Caco-2 (cell line): ENCODE results near the gene TRDN. TPM values are rescaled to one million over a fixed set of nuclear protein-coding genes. Genes with fewer than 3 reads are reported as not detected.

Experiments
- BruUV-seq: library from RNA; stranded (reverse); fragments of 400-500 nt; replicated peaks from 2 replicates; lab custom pipeline; 2021; lab: Mats Ljungman, UMichigan
- CTCF ChIA-PET: fragments of 300-600 bp; sonication (Branson Sonifier 250); formaldehyde crosslinking; loops from one replicate; lab custom pipeline; 2022; ENCODE audit warnings: antibody characterized with exemption; lab: Charles Lee
- POLR2A ChIA-PET: fragments of 300-600 bp; sonication (Branson Sonifier 250); formaldehyde crosslinking; loops from one replicate; lab custom pipeline; 2022; ENCODE audit warnings: antibody characterized with exemption; lab: Charles Lee
- DNase-seq, 2 experiments: peaks; one replicate each; pipeline versions ENCODE4 v3.0.0 to v3.0.0-alpha.2; 2020 to 2022
- H3K27me3 ChIP-seq: replicated peaks from 2 replicates; pipeline ENCODE4 v1.6.0; 2011; ENCODE audit warnings: low read length; ENCODE audit not compliant: control insufficient read depth, insufficient read depth
- H3K36me3 ChIP-seq: 2 replicates; pipeline ENCODE4 v1.5.1; 2011; ENCODE audit warnings: low read length; ENCODE audit not compliant: control insufficient read depth, insufficient read depth
- H3K4me1 ChIP-seq: fragments of 250-450 bp; sonication (Bioruptor Pico); 2 replicates; pipeline ENCODE4 v1.5.1; 2020; ENCODE audit warnings: mild to moderate bottlenecking
- H3K4me3 ChIP-seq: 2 replicates; pipeline ENCODE4 v1.5.1; 2011; ENCODE audit warnings: low read depth, mild to moderate bottlenecking, control low read depth, low read length
- H3K9me3 ChIP-seq: fragments of 250-450 bp; sonication (Bioruptor Pico); 2 replicates; pipeline ENCODE4 v1.5.1; 2020; ENCODE audit warnings: mild to moderate bottlenecking, moderate library complexity
- H3K27ac Mint-ChIP-seq: one replicate; pipeline ENCODE4 v1.8.0; 2022; ENCODE audit warnings: mixed read lengths; ENCODE audit not compliant: unreplicated experiment
- H3K27me3 Mint-ChIP-seq: one replicate; pipeline ENCODE4 v1.8.0; 2022; ENCODE audit warnings: mixed read lengths; ENCODE audit not compliant: insufficient read depth, unreplicated experiment
- H3K36me3 Mint-ChIP-seq: one replicate; pipeline ENCODE4 v1.8.0; 2022; ENCODE audit warnings: mild to moderate bottlenecking, mixed read lengths; ENCODE audit not compliant: insufficient read depth, unreplicated experiment
- H3K4me1 Mint-ChIP-seq: one replicate; pipeline ENCODE4 v1.8.0; 2022; ENCODE audit warnings: low read depth, mixed read lengths; ENCODE audit not compliant: unreplicated experiment
- H3K4me3 Mint-ChIP-seq: one replicate; pipeline ENCODE4 v1.8.0; 2022; ENCODE audit warnings: mild to moderate bottlenecking, moderate library complexity, mixed read lengths; ENCODE audit not compliant: unreplicated experiment
- H3K9me3 Mint-ChIP-seq: one replicate; pipeline ENCODE4 v1.8.0; 2022; ENCODE audit warnings: mixed read lengths; ENCODE audit not compliant: unreplicated experiment
- CTCF ChIP-seq, 2 experiments: fragments of 200-600 bp in 1 of 2; IDR thresholded peaks; 1 replicate in 1 of 2; 2 replicates in 1 of 2; pipeline versions ENCODE4 v1.5.1 to v1.8.0; 2011 to 2022; ENCODE audit warnings: antibody characterized with exemption in 1 of 2, control low read depth in 1 of 2, inconsistent platforms in 1 of 2, low read depth in 1 of 2, low read length in 1 of 2, mild to moderate bottlenecking in 1 of 2, moderate library complexity in 1 of 2; ENCODE audit not compliant: insufficient read depth in 1 of 2, severe bottlenecking in 1 of 2, unreplicated experiment in 1 of 2
- intact Hi-C: fragments of 100-400 bp; cut with micrococcal nuclease; formaldehyde crosslinking; loops from one replicate; pipeline ENCODE4 v1.10.0; 2022; ENCODE audit not compliant: unreplicated experiment
- total RNA-seq: library from RNA; stranded (reverse); gene quantifications from 2 replicates; pipeline ENCODE4 v1.2.3, GENCODE V29; 2022

Gene TRDN
- total RNA-seq, 1 experiment from 2014 or later: not detected

- Histone ChIP-seq H3K4me1 (no peaks in the 10 kb centered on the region), H3K4me3 (no peak overlapping the region), H3K36me3 (no peaks in the 10 kb centered on the region), H3K27me3 (no peaks in the 10 kb centered on the region), H3K9me3 (no peaks in the 10 kb centered on the region)
- Mint-ChIP-seq H3K4me1 (no peaks in the 10 kb centered on the region), H3K36me3 (no peaks in the 10 kb centered on the region), H3K4me3 (no peak overlapping the region), H3K9me3 (no peaks in the 10 kb centered on the region), H3K27me3 (peaks cover 3% of the 10 kb centered on the region), H3K27ac (no peak overlapping the region)
- no TSS peak for BruUV-seq
- ChIA-PET CTCF (no interaction called here), POLR2A (no interaction called here)
- no peak for TF ChIP-seq CTCF (IDR thresholded peaks at IDR 0.05; ENCODE audit: insufficient read depth in 1 of 2, low read depth in 1 of 2, low read length in 1 of 2, severe bottlenecking in 1 of 2, unreplicated experiment in 1 of 2)
- intact Hi-C loops: no loop called here
- DNase-seq: no peak
Measured at GRCh38 chr6:123189816-123190215, 446.9 kb downstream of the TRDN start.

GRCh38 chr6:123182998-123183397, 453.8 kb downstream of the TRDN start:
- Mint-ChIP-seq H3K27me3 (no peaks in the 10 kb centered on the region), H3K27ac (no peak overlapping the region), H3K9me3 (no peaks in the 10 kb centered on the region), H3K36me3 (no peaks in the 10 kb centered on the region), H3K4me1 (no peaks in the 10 kb centered on the region), H3K4me3 (no peak overlapping the region)
- no peaks in the 10 kb centered on the region for H3K27me3 ChIP-seq
- no peak overlapping the region for H3K4me3 ChIP-seq
- ChIA-PET CTCF (no interaction called here), POLR2A (no interaction called here)
- TF ChIP-seq CTCF (IDR thresholded peaks at IDR 0.05; ENCODE audit: insufficient read depth in 1 of 2, low read depth in 1 of 2, low read length in 1 of 2, severe bottlenecking in 1 of 2, unreplicated experiment in 1 of 2): no peak
- intact Hi-C loops: no loop called here
- H3K9me3 ChIP-seq: no peaks in the 10 kb centered on the region
- H3K36me3 ChIP-seq: no peaks in the 10 kb centered on the region
- BruUV-seq: no TSS peak
- DNase-seq: no peak
- no peaks in the 10 kb centered on the region for H3K4me1 ChIP-seq

GRCh38 chr6:123176706-123177105, 460.0 kb downstream of the TRDN start:
- Mint-ChIP-seq H3K4me1 (no peaks in the 10 kb centered on the region), H3K9me3 (no peaks in the 10 kb centered on the region), H3K27ac (no peak overlapping the region), H3K27me3 (no peaks in the 10 kb centered on the region), H3K36me3 (no peaks in the 10 kb centered on the region), H3K4me3 (no peak overlapping the region)
- POLR2A ChIA-PET: no interaction called here
- Histone ChIP-seq H3K36me3 (no peaks in the 10 kb centered on the region), H3K9me3 (no peaks in the 10 kb centered on the region), H3K4me1 (no peaks in the 10 kb centered on the region), H3K27me3 (no peaks in the 10 kb centered on the region), H3K4me3 (no peak overlapping the region)
- intact Hi-C loops: no loop called here
- no TSS peak for BruUV-seq
- no peak for DNase-seq
- CTCF ChIA-PET: no interaction called here
- TF ChIP-seq CTCF (IDR thresholded peaks at IDR 0.05; ENCODE audit: insufficient read depth in 1 of 2, low read depth in 1 of 2, low read length in 1 of 2, severe bottlenecking in 1 of 2, unreplicated experiment in 1 of 2): no peak
